H9 (cell line): ENCODE measurements around the gene GRM5. TPM values are rescaled to one million over a fixed set of nuclear protein-coding genes. Genes with fewer than 3 reads are reported as not detected.
"Not testable (repeated sequence)": the region's sequence is repeated elsewhere in the genome, so short reads cannot be mapped to it uniquely, and the experiment has no call there.

ENCODE experiments used
- DNase-seq: peaks from one replicate; pipeline ENCODE4 v3.0.0-alpha.2; 2017
- H2AFZ ChIP-seq: one replicate; pipeline ENCODE4 v1.6.1; 2013; ENCODE audit warnings: mild to moderate bottlenecking, low read length, control low read depth, moderate library complexity
- H2AK5ac ChIP-seq: 2 replicates; pipeline ENCODE4 v1.6.1; 2013; ENCODE audit warnings: low read length, control low read depth, mixed read lengths; ENCODE audit not compliant: insufficient read length
- H2BK120ac ChIP-seq: one replicate; pipeline ENCODE4 v1.6.1; 2013; ENCODE audit warnings: low read depth, mild to moderate bottlenecking, low read length, control low read depth, inconsistent platforms; ENCODE audit not compliant: poor library complexity, severe bottlenecking
- H2BK12ac ChIP-seq: 2 replicates; pipeline ENCODE4 v1.6.1; 2013; ENCODE audit warnings: low read length, control low read depth, mixed read lengths, low read depth; ENCODE audit not compliant: insufficient read length
- H2BK15ac ChIP-seq: 2 replicates; pipeline ENCODE4 v1.6.1; 2013; ENCODE audit warnings: low read depth, low read length, control low read depth
- H2BK20ac ChIP-seq: one replicate; pipeline ENCODE4 v1.6.1; 2013; ENCODE audit warnings: low read depth, mild to moderate bottlenecking, low read length, control low read depth, inconsistent platforms; ENCODE audit not compliant: poor library complexity, severe bottlenecking
- H2BK5ac ChIP-seq: 2 replicates; pipeline ENCODE4 v1.6.1; 2013; ENCODE audit warnings: low read length, control low read depth, mixed read lengths; ENCODE audit not compliant: insufficient read length
- H3K14ac ChIP-seq: 2 replicates; pipeline ENCODE4 v1.6.1; 2013; ENCODE audit warnings: low read length, control low read depth; ENCODE audit not compliant: insufficient read depth
- H3K18ac ChIP-seq: 2 replicates; pipeline ENCODE4 v1.6.1; 2013; ENCODE audit warnings: low read depth, mild to moderate bottlenecking, mixed read lengths, low read length, control low read depth; ENCODE audit not compliant: insufficient read length
- H3K23ac ChIP-seq: 2 replicates; pipeline ENCODE4 v1.6.1; 2013; ENCODE audit warnings: low read length, control low read depth, mixed read lengths, low read depth; ENCODE audit not compliant: insufficient read length
- H3K23me2 ChIP-seq: 2 replicates; pipeline ENCODE4 v1.6.1; 2013; ENCODE audit warnings: low read depth, mild to moderate bottlenecking, mixed read lengths, low read length, control low read depth; ENCODE audit not compliant: insufficient read length, poor library complexity, severe bottlenecking
- H3K27ac ChIP-seq: 2 replicates; pipeline ENCODE4 v1.5.1; 2013; ENCODE audit warnings: low read length, control low read depth, mixed read lengths, low read depth; ENCODE audit not compliant: insufficient read length
- H3K27me3 ChIP-seq: 2 replicates; pipeline ENCODE4 v1.6.1; 2013; ENCODE audit warnings: low read length, control low read depth, inconsistent platforms; ENCODE audit not compliant: insufficient read depth
- H3K4ac ChIP-seq: 2 replicates; pipeline ENCODE4 v1.6.1; 2013; ENCODE audit warnings: low read depth, mild to moderate bottlenecking, control low read depth, inconsistent platforms, low read length, moderate library complexity
- H3K4me1 ChIP-seq: 2 replicates; pipeline ENCODE4 v1.6.1; 2013; ENCODE audit warnings: low read length, control low read depth, inconsistent platforms; ENCODE audit not compliant: insufficient read depth
- H3K4me2 ChIP-seq: 2 replicates; pipeline ENCODE4 v1.6.1; 2013; ENCODE audit warnings: low read length, control low read depth, mixed read lengths; ENCODE audit not compliant: insufficient read length, insufficient read depth
- H3K56ac ChIP-seq: 2 replicates; pipeline ENCODE4 v1.6.1; 2013; ENCODE audit warnings: low read depth, mild to moderate bottlenecking, mixed read lengths, low read length, control low read depth; ENCODE audit not compliant: insufficient read length
- H3K79me1 ChIP-seq: 2 replicates; pipeline ENCODE4 v1.6.1; 2013; ENCODE audit warnings: low read depth, mild to moderate bottlenecking, moderate library complexity, low read length, control low read depth, inconsistent platforms; ENCODE audit not compliant: insufficient read depth, poor library complexity, severe bottlenecking
- H3K79me2 ChIP-seq: 2 replicates; pipeline ENCODE4 v1.6.1; 2013; ENCODE audit warnings: low read length, control low read depth, inconsistent platforms; ENCODE audit not compliant: insufficient read depth
- H3K9ac ChIP-seq: 2 replicates; pipeline ENCODE4 v1.6.1; 2013; ENCODE audit warnings: low read length, control low read depth, mixed read lengths; ENCODE audit not compliant: insufficient read length; ENCODE audit errors: extremely low read depth
- H3K9me3 ChIP-seq: one replicate; pipeline ENCODE4 v1.6.1; 2013; ENCODE audit warnings: low read depth, low read length, inconsistent platforms; ENCODE audit not compliant: control insufficient read depth
- H3T11ph ChIP-seq: one replicate; pipeline ENCODE4 v1.6.1; 2013; ENCODE audit warnings: mild to moderate bottlenecking, low read length, control low read depth, inconsistent platforms
- H4K20me1 ChIP-seq: one replicate; pipeline ENCODE4 v1.6.1; 2013; ENCODE audit not compliant: control insufficient read depth, insufficient read length, insufficient read depth
- H4K5ac ChIP-seq: 2 replicates; pipeline ENCODE4 v1.6.1; 2013; ENCODE audit warnings: low read depth, mild to moderate bottlenecking, mixed read lengths, low read length, control low read depth; ENCODE audit not compliant: insufficient read length
- H4K8ac ChIP-seq: replicated peaks from 2 replicates; pipeline ENCODE4 v1.6.1; 2013; ENCODE audit warnings: low read length, control low read depth, mixed read lengths, low read depth; ENCODE audit not compliant: insufficient read length
- H4K91ac ChIP-seq: 2 replicates; pipeline ENCODE4 v1.6.1; 2013; ENCODE audit warnings: low read depth, mild to moderate bottlenecking, moderate library complexity, mixed read lengths, low read length, control low read depth; ENCODE audit not compliant: insufficient read length
- H3K27ac Mint-ChIP-seq, 3 experiments: 2 replicates in 2 of 3; 3 replicates in 1 of 3; pipeline ENCODE4 v1.8.0; 2020 to 2021; ENCODE audit warnings: mixed read lengths in 3 of 3, mild to moderate bottlenecking in 1 of 3, moderate library complexity in 1 of 3
- H3K27me3 Mint-ChIP-seq: 2 replicates; pipeline ENCODE4 v1.8.0; 2021; ENCODE audit warnings: low read depth, mild to moderate bottlenecking, moderate library complexity, mixed read lengths
- H3K36me3 Mint-ChIP-seq, 3 experiments: 2 replicates in 2 of 3; 3 replicates in 1 of 3; pipeline ENCODE4 v1.8.0; 2020 to 2021; ENCODE audit warnings: low read depth in 3 of 3, mixed read lengths in 3 of 3; ENCODE audit not compliant: insufficient read depth in 1 of 3
- H3K4me1 Mint-ChIP-seq, 2 experiments: 2 replicates each; pipeline ENCODE4 v1.8.0; 2020; ENCODE audit warnings: mixed read lengths in 2 of 2
- H3K4me3 Mint-ChIP-seq, 2 experiments: 2 replicates in 1 of 2; 3 replicates in 1 of 2; pipeline ENCODE4 v1.8.0; 2020 to 2021; ENCODE audit warnings: mild to moderate bottlenecking in 2 of 2, mixed read lengths in 2 of 2, moderate library complexity in 1 of 2
- H3K9me3 Mint-ChIP-seq, 2 experiments: 2 replicates in 1 of 2; 3 replicates in 1 of 2; pipeline ENCODE4 v1.8.0; 2020; ENCODE audit warnings: mild to moderate bottlenecking in 2 of 2, mixed read lengths in 2 of 2, moderate library complexity in 1 of 2
- WGBS: extraction: QIAGEN DNeasy Blood & Tissue Kit; methylation state at CpG from one replicate; pipeline ENCODE4 v1.1.7; 2013; ENCODE audit warnings: missing lambda C conversion rate, low lambda C conversion rate, mixed read lengths; ENCODE audit not compliant: insufficient read length; ENCODE audit errors: extremely low coverage; 5-methylcytosine and 5-hydroxymethylcytosine counted together
- total RNA-seq: library from RNA; stranded (reverse); gene quantifications from 2 replicates; pipeline ENCODE4 v1.2.1, GENCODE V29; 2021

Gene GRM5
- total RNA-seq, 1 experiment from 2014 or later = not detected

DNA sequence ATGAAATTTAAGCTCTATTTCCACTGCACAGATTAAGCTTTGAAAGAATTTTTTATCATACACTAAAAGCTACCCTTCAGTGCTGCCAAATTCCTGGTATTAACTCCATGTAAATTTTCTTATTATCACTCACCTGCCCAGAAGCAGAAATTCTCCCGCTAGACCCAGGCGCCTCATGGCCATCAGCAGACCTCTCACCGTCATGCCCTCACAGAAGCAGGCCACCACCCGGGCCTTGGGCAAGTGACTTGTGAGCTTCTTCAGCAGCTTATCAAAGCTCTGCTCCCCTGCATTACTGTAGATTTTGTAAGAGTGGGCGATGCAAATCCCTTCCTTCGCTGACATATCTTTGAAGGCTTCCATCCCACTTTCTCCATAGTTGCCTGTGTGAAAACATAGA, 216.0 kb downstream of the GRM5 start:
- H3K79me1 ChIP-seq, H3K27ac Mint-ChIP-seq, H4K8ac ChIP-seq, H3K27me3 ChIP-seq, H3K23me2 ChIP-seq, H3K4ac ChIP-seq, H3K9ac ChIP-seq, H3K4me2 ChIP-seq, H3T11ph ChIP-seq, H3K36me3 Mint-ChIP-seq, H3K9me3 Mint-ChIP-seq, H2BK12ac ChIP-seq, H4K91ac ChIP-seq, H3K27ac ChIP-seq, DNase-seq, H3K9me3 ChIP-seq, H2BK120ac ChIP-seq, H3K27me3 Mint-ChIP-seq, H4K20me1 ChIP-seq, H2BK20ac ChIP-seq, H3K18ac ChIP-seq, H2BK5ac ChIP-seq, H4K5ac ChIP-seq, H2BK15ac ChIP-seq, H3K56ac ChIP-seq, H2AK5ac ChIP-seq, H3K4me1 Mint-ChIP-seq, H3K79me2 ChIP-seq, H3K4me1 ChIP-seq, H3K4me3 Mint-ChIP-seq, H3K14ac ChIP-seq, H3K23ac ChIP-seq, H2AFZ ChIP-seq: not testable (repeated sequence)
- WGBS = no CpG with 5 or more reads among the region's 6 CpGs
